Mucosa of gallbladder (tissue), 1 donor: Measurements from ENCODE around the gene BCL7B. TPM values are rescaled to one million over a fixed set of nuclear protein-coding genes. Genes with fewer than 3 reads are reported as not detected.
A peak's percentile ranks its signal among the peaks of the same experiment; 100 is the strongest.
"Not testable (repeated sequence)": the region's sequence is repeated elsewhere in the genome, so short reads cannot be mapped to it uniquely, and the experiment has no call there.

Experiments
- DNase-seq: peaks from one replicate; pipeline ENCODE4 v3.0.0-alpha.2; 2020; ENCODE audit warnings: low spot score
- total RNA-seq: library from RNA; stranded (reverse); gene quantifications from one replicate; pipeline ENCODE4 v1.2.1, GENCODE V29; 2021
- donor health status: DM: no; HTN: no; CAD: no.

BCL7B gene
- 57.7 TPM for total RNA-seq

GRCh38 chr7:73557397-73558257 is at the start of gene BCL7B:
BCL7B (minus strand) TSS chr7:73557690; CDS start chr7:73557578, 112 bp downstream.
- peak; percentile 61 for DNase-seq

DNA sequence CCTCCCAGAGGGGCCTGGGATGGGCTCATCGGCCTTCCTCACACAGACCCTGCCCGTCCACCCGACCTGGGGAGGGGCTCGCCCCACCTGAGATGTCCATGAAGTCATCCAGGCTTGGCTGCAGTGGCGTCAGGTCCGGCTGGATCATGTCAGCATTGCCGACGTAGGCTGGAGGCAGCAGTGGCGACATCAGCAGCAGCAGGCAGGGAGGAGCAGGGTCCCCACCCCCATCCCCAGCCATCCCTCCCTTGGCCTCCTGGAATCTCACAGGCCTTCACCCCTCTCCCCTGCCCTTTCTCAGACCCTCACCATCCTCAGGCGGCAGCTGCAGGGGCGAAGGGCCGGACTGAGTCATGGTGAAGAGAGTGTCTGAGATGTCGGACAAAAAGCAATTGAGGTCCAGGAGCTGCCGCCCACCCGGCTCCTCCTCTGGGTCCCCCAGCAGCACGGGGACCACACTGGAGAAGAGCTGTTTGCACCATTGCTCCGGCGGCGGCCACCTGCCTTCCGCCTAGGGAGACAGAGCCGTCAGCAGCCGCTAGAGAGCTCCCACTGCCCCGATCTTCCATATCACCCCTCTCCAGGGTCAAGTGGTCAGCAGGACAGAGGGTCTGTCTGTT is 48.2 kb upstream of the BCL7B start:
- DNase-seq = no peak

DNA sequence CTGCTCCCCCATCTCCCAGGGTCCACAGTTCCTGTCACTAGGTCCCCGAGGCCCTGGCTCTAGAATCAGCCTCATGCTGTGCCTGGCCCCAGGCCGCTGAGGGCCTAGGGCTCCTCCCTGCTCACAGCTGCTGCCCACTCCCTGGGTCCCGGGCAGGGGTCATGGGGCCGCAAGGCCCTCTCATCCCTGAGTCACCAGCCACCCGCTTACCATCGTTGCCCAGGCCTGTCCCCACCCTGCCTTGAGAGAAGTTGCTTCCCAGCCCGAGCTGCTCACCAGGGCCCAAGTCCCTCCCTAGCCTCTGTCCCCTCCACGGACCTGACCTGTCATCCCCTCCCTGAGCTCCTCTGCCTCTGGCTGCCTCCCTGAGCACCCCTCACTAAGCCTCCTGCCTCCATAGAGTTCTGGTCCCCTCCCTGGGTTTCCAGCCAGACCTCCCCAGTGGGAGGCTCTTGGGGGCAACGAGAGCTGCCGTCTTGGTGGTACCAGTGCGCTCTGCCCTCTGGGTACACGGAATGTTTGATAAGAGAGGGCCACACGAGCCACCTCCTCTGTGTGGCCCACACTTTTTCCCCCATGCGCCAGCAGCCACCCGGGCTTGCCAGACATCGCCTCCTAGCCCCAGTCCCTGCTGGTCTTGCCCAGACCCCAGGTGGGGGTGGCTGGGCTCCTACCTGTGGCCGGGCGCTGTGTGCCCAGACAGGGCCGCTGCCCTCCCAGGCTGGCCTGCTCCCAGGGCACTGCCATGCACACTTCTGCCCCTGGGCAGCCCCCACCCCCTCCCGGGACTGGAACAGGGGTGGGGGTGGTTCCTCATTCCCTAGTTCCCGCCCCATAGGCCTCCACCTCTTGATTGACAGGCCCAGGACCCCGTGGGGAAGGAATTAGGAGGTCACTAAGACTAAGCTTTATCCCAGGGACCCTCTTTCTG is 45.5 kb upstream of the BCL7B start:
- DNase-seq = no peak

- no peak for DNase-seq
Measured at GRCh38 chr7:73599916-73600315, 42.4 kb upstream of the BCL7B start.

- no peak for DNase-seq
Measured at GRCh38 chr7:73599151-73599882, 41.8 kb upstream of the BCL7B start.

- DNase-seq = no peak
Measured at GRCh38 chr7:73597978-73598782, 40.7 kb upstream of the BCL7B start.

- DNase-seq = no peak
Measured at GRCh38 chr7:73596191-73597065, 38.9 kb upstream of the BCL7B start.

DNA sequence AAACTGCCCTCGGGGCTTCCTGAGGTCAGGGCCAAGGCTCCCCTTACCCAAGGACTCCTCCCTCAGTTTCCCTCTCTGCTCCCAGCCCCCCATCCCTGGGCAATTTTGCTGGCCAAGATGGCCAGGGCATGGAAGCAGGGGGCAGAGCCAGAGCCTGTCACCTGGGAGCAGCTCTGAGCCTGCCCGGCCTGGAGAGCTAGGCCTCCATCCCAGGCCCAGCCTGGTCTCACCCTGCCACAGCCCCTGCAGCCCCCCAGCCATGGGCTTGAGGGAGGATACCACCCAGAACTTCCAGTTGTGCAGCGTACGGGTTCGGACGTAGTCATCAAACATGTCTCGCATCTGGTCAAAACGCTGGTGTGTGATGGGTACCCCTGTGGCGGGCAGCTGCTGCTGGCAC is 37.9 kb upstream of the BCL7B start:
- no peak for DNase-seq

- DNase-seq = no peak
Measured at GRCh38 chr7:73593207-73594045, 35.9 kb upstream of the BCL7B start.

- DNase-seq = no peak
Measured at GRCh38 chr7:73586911-73587310, 29.4 kb upstream of the BCL7B start.

- DNase-seq = no peak
Measured at GRCh38 chr7:73585196-73585595, 27.7 kb upstream of the BCL7B start.

DNA sequence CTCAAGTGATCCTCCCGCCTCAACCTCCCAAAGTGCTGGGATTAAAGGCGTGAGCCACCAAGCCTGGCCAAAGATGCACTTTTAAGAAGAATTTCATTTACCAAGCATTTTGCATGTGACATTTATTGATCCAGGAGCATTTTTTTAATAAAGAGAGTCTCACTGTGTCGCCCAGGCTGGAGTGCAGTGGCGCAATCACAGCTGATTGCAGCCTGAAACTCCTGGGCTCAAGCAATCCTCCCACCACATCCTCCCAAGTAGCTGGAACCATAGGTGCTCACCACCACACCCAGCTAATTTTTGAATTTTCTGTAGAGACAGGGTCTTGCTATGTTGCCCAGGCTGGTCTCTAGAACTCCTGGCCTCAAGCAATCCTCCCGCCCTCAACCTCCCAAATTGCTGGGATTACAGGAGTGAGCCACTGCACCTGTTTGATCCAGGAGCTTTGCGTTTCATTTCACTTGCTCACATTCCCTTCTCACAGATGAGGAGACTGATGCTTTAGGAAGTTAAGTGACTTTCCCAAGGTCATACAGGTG is 25.2 kb upstream of the BCL7B start:
- no peak for DNase-seq

GRCh38 chr7:73581006-73581405 is 23.5 kb upstream of the BCL7B start:
- DNase-seq = not testable (repeated sequence)

- peak; percentile 99 for DNase-seq
Measured at GRCh38 chr7:73578342-73579128, 21.0 kb upstream of the BCL7B start, which contains the start of gene TBL2. TBL2 (minus strand) TSS chr7:73578579; CDS start chr7:73578549, 30 bp downstream.

DNA sequence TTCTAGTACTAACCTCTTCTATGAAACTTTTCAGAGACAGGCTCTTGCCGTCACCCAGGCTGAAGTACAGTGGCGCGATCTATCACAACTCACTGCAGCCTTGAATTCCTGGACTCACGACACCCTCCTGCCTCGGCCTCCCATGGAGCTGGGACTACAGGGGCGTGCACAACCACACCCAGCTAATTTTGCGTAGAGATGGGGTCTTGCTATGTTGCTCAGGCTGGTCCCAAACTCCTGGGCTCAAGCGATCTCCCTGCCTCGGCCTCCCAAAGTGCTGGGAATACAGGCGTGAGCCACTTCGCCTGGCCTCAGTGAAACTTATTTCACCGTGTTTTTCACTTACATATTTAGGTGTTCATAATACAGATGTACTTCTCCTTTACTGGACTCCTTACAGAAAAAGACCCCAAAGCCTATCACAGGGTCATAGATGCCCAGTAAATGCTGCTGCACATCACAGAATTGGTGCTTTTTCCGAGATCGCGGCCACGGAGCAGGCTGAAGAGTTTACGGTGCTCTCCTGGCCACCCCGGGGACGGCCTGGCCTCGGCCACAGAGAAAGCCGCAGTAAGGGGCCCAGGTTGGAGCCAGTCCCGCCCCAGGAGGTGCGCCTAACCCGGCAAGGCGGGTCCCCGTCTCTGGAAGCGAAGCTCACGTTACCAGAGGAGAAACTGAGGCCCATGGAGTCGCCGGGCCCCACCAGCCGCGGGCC is 20.3 kb upstream of the BCL7B start:
- DNase-seq = no peak

- no peak for DNase-seq
Measured at GRCh38 chr7:73573791-73574190, 16.3 kb upstream of the BCL7B start.

DNA sequence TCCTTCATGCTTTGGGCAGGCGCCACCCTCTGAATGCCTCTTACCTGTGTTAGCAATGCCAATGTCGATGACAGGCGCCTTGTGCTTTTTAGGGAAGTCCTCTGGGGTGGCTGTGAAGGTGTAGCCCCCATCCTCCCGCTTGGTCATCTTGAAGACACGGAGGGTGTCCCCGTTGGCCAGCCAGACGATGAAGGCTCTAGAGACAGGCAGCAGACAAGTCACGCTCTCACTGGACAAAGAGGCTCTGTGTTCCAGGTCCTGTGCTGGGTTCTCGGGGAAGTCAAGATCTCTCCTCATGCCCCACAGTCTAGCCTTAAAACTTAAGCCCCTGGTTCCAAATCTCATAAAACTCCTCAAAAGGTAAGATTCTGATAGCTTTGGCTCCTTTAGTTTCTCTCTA is 15.8 kb upstream of the BCL7B start:
- DNase-seq = no peak
